DOHH2 (cell line): ENCODE results near the gene YIF1B.

Source experiments
- H3F3A ChIP-seq: fragments of 200-600 bp; sonication (generic), shearing (Covaris generic); 2 replicates; pipeline ENCODE4 v1.6.0; 2016; ENCODE audit warnings: antibody characterized with exemption, mild to moderate bottlenecking; ENCODE audit not compliant: control insufficient read depth, insufficient read depth
- H3K27ac ChIP-seq: fragments of 200-600 bp; sonication (generic); 2 replicates; pipeline ENCODE4 v1.5.1; 2014; ENCODE audit warnings: low read depth, mild to moderate bottlenecking, low read length, moderate library complexity
- H3K27me3 ChIP-seq: fragments of 200-600 bp; sonication (generic); 2 replicates; pipeline ENCODE4 v1.6.1; 2014; ENCODE audit warnings: mild to moderate bottlenecking, low read length, mixed read lengths; ENCODE audit not compliant: control insufficient read depth
- H3K36me3 ChIP-seq: fragments of 200-600 bp; sonication (generic); 2 replicates; pipeline ENCODE4 v1.6.1; 2014; ENCODE audit warnings: mild to moderate bottlenecking, low read length, moderate library complexity, mixed read lengths; ENCODE audit not compliant: control insufficient read depth
- H3K4me1 ChIP-seq: fragments of 200-600 bp; sonication (generic); 2 replicates; pipeline ENCODE4 v1.6.1; 2014; ENCODE audit warnings: mild to moderate bottlenecking, low read length, mixed read lengths; ENCODE audit not compliant: control insufficient read depth
- H3K4me2 ChIP-seq: fragments of 200-600 bp; sonication (generic); 2 replicates; pipeline ENCODE4 v1.6.0; 2014; ENCODE audit warnings: mild to moderate bottlenecking, low read length, moderate library complexity
- H3K4me3 ChIP-seq: fragments of 200-600 bp; sonication (generic); 2 replicates; pipeline ENCODE4 v1.5.1; 2014; ENCODE audit warnings: mild to moderate bottlenecking, low read length, mixed read lengths
- H3K79me2 ChIP-seq: fragments of 200-600 bp; sonication (generic); 2 replicates; pipeline ENCODE4 v1.6.1; 2014; ENCODE audit warnings: mild to moderate bottlenecking, low read length, mixed read lengths; ENCODE audit not compliant: control insufficient read depth
- H3K9me2 ChIP-seq: fragments of 200-600 bp; sonication (generic); replicated peaks from 2 replicates; pipeline ENCODE4 v1.6.1; 2014; ENCODE audit warnings: mild to moderate bottlenecking, low read length, mixed read lengths; ENCODE audit not compliant: control insufficient read depth
- H3K9me3 ChIP-seq: fragments of 200-600 bp; sonication (generic); 2 replicates; pipeline ENCODE4 v1.6.1; 2014; ENCODE audit warnings: antibody characterized with exemption, low read length, mixed read lengths; ENCODE audit not compliant: control insufficient read depth, insufficient read depth
- H4K20me1 ChIP-seq: fragments of 200-600 bp; sonication (generic); 2 replicates; pipeline ENCODE4 v1.6.0; 2014; ENCODE audit warnings: low read depth, mild to moderate bottlenecking, antibody characterized with exemption, low read length, moderate library complexity; ENCODE audit not compliant: control insufficient read depth, insufficient read depth
- EZH2phosphoT487 ChIP-seq: fragments of 200-600 bp; sonication (generic); IDR thresholded peaks from 2 replicates; pipeline ENCODE4 v1.6.1; 2017; ENCODE audit warnings: borderline replicate concordance, mild to moderate bottlenecking, antibody characterized with exemption, low read length, moderate library complexity, mixed read lengths
- TF ChIP-seq, protein P1 (sequence below): fragments of 200-600 bp; sonication (generic); IDR thresholded peaks from one replicate; pipeline ENCODE4 v1.5.1; 2014; ENCODE audit warnings: antibody characterized with exemption, mild to moderate bottlenecking, low read depth, low read length; ENCODE audit not compliant: poor library complexity, severe bottlenecking

YIF1B gene

DNA sequence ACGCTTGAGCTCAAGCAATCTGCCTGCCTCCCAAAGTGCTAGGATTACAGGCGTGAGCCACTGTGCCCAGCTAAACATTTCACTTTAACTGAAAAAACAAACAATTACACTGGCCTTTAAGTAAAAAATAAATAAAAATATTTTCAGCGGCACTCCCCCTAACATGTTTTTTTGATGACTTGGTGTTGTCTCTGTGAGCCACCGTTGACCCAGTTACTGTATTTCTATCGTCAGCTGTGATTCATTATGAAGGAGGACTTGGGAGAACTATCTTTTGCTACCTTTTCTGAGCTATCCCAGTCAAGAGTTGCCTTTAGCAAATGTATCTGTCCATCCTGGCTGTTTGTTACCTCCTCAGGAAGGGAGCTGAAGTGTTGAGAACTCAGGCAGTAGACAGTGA, 30.2 kb downstream of the YIF1B start:
- H3K79me2 ChIP-seq = no peaks in the 10 kb centered on the region
- H3K4me1 ChIP-seq = peaks cover 15% of the 10 kb centered on the region
- H3K4me3 ChIP-seq = no peak overlapping the region
- no peaks in the 10 kb centered on the region for H3K9me3 ChIP-seq
- no peaks in the 10 kb centered on the region for H3F3A ChIP-seq
- H3K9me2 ChIP-seq = no peaks in the 10 kb centered on the region
- no peaks in the 10 kb centered on the region for H4K20me1 ChIP-seq
- no peaks in the 10 kb centered on the region for H3K27me3 ChIP-seq
- H3K27ac ChIP-seq = no peak overlapping the region
- TF ChIP-seq, protein P1, sequence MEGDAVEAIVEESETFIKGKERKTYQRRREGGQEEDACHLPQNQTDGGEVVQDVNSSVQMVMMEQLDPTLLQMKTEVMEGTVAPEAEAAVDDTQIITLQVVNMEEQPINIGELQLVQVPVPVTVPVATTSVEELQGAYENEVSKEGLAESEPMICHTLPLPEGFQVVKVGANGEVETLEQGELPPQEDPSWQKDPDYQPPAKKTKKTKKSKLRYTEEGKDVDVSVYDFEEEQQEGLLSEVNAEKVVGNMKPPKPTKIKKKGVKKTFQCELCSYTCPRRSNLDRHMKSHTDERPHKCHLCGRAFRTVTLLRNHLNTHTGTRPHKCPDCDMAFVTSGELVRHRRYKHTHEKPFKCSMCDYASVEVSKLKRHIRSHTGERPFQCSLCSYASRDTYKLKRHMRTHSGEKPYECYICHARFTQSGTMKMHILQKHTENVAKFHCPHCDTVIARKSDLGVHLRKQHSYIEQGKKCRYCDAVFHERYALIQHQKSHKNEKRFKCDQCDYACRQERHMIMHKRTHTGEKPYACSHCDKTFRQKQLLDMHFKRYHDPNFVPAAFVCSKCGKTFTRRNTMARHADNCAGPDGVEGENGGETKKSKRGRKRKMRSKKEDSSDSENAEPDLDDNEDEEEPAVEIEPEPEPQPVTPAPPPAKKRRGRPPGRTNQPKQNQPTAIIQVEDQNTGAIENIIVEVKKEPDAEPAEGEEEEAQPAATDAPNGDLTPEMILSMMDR = no peak
- no peak for TF ChIP-seq EZH2phosphoT487
- no peak overlapping the region for H3K4me2 ChIP-seq
- H3K36me3 ChIP-seq = no peaks in the 10 kb centered on the region

DNA sequence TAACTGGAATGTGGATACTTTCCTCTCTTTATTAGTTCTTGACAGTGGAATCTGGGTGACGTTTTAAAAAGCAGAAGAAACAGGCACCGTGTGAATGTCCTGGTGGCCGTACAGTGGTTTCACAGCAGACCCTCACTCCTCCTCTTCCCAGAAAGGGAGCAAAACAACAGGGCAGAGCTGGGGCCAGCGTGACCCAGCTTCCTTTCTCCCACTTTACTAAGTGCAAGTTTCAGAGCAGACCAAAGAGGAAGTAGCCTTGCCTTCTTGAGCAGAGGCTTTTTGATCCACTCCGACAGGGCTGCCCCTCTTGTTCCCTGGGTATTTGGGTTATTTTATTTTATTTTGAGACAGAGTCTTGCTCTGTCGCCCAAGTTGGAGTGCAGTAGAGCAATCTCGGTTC, 31.3 kb downstream of the YIF1B start:
- Histone ChIP-seq H4K20me1 (no peaks in the 10 kb centered on the region), H3K4me3 (no peak overlapping the region), H3K4me2 (peak overlapping the region; percentile 37), H3K9me3 (no peaks in the 10 kb centered on the region), H3K9me2 (no peaks in the 10 kb centered on the region), H3F3A (no peaks in the 10 kb centered on the region), H3K27ac (no peak overlapping the region), H3K36me3 (no peaks in the 10 kb centered on the region), H3K27me3 (no peaks in the 10 kb centered on the region), H3K4me1 (peaks cover 15% of the 10 kb centered on the region), H3K79me2 (no peaks in the 10 kb centered on the region)
- TF ChIP-seq, protein P1 = no peak
- TF ChIP-seq EZH2phosphoT487 = no peak

DNA sequence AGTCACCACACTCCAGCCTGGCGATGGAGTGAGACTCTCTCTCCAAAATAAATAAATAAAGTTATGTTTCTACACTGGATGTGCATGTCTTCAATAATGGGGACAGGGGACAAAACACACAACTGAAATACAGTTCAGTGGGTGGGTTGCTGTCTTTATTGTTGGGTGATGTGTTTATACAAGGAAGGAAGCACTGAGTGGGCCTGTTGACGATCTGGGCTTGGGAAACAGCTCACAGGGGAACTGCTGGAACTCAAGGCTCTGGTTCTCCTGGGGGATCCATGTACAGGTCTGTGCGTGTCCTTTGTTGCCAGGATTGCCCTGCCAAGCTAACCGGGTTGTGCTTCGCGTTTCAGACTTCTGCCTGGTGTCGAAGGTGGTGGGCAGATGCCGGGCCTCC, 32.5 kb downstream of the YIF1B start:
- H3K36me3 ChIP-seq = no peaks in the 10 kb centered on the region
- no peaks in the 10 kb centered on the region for H3K9me3 ChIP-seq
- H3K4me2 ChIP-seq = no peak overlapping the region
- no peaks in the 10 kb centered on the region for H3F3A ChIP-seq
- no peak overlapping the region for H3K27ac ChIP-seq
- H3K9me2 ChIP-seq = no peaks in the 10 kb centered on the region
- H3K4me1 ChIP-seq = peaks cover 15% of the 10 kb centered on the region
- H3K4me3 ChIP-seq = no peak overlapping the region
- no peaks in the 10 kb centered on the region for H4K20me1 ChIP-seq
- no peaks in the 10 kb centered on the region for H3K27me3 ChIP-seq
- no peaks in the 10 kb centered on the region for H3K79me2 ChIP-seq
- TF ChIP-seq EZH2phosphoT487 = no peak
- TF ChIP-seq, protein P1 = no peak
